Fibroblast of lung (primary cell): ENCODE measurements around the gene COX7A2.

Source experiments
- EZH2 ChIP-seq: IDR thresholded peaks from 2 replicates; pipeline ENCODE4 v1.5.1; 2012; ENCODE audit warnings: low read length, control low read depth, mild to moderate bottlenecking; ENCODE audit errors: missing control alignments
- TF ChIP-seq, protein P1 (sequence below), 2 donors: IDR thresholded peaks in 1 of 2; conservative IDR thresholded peaks in 1 of 2; 1 replicate in 1 of 2; 2 replicates in 1 of 2; pipeline ENCODE4 v1.5.1; 2011 to 2012; ENCODE audit warnings: low read length in 2 of 2, control low read depth in 1 of 2, inconsistent platforms in 1 of 2, low read depth in 1 of 2, mild to moderate bottlenecking in 1 of 2

DNA sequence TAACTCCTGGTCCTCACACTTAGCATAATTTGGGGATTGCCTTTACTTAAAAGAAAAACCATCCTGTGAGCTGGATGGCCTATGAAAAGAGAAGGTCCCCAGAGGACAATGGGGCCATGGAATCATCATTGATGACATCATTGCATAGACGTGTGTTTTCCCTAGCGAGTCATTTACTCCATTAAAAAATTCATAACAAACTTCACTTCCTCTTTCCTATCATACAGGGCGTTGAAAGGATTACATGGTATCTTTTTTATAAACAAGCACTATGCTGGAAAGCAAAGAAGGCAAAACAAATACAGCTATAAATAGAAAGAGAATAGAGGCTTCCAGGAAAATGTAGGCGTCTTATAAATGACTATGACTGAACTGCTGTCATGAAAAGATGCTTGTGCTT, 26.4 kb downstream of the COX7A2 start:
- TF ChIP-seq, protein P1, sequence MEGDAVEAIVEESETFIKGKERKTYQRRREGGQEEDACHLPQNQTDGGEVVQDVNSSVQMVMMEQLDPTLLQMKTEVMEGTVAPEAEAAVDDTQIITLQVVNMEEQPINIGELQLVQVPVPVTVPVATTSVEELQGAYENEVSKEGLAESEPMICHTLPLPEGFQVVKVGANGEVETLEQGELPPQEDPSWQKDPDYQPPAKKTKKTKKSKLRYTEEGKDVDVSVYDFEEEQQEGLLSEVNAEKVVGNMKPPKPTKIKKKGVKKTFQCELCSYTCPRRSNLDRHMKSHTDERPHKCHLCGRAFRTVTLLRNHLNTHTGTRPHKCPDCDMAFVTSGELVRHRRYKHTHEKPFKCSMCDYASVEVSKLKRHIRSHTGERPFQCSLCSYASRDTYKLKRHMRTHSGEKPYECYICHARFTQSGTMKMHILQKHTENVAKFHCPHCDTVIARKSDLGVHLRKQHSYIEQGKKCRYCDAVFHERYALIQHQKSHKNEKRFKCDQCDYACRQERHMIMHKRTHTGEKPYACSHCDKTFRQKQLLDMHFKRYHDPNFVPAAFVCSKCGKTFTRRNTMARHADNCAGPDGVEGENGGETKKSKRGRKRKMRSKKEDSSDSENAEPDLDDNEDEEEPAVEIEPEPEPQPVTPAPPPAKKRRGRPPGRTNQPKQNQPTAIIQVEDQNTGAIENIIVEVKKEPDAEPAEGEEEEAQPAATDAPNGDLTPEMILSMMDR (conservative IDR thresholded peaks at IDR 0.05 in 1 of 2, IDR thresholded peaks at IDR 0.05 in 1 of 2; ENCODE audit: low read depth in 1 of 2, low read length in 2 of 2), result no peak
- no peak for TF ChIP-seq EZH2
